OCI-LY3 (cell line): ENCODE data around the gene TOLLIP.

Experiments
- CTCF ChIP-seq: fragments of 200-600, 300-600 bp; sonication (generic); IDR thresholded peaks from 2 replicates; pipeline ENCODE4 v1.5.1; 2014; ENCODE audit warnings: antibody characterized with exemption, low read length, low read depth
- EZH2phosphoT487 ChIP-seq: fragments of 200-600 bp; shearing (Covaris generic); IDR thresholded peaks from 2 replicates; pipeline ENCODE4 v1.6.1; 2018; ENCODE audit warnings: antibody characterized with exemption, mixed run types, low read depth

- TF ChIP-seq CTCF (no peak), EZH2phosphoT487 (no peak)
These were observed 54.7 kb downstream of the TOLLIP start for GRCh38 chr11:1254733-1255132.
